Measurements from ENCODE around the gene TOB1.
"Not testable (repeated sequence)": the region's sequence is repeated elsewhere in the genome, so short reads cannot be mapped to it uniquely, and the experiment has no call there.

The TOB1 gene

DNA sequence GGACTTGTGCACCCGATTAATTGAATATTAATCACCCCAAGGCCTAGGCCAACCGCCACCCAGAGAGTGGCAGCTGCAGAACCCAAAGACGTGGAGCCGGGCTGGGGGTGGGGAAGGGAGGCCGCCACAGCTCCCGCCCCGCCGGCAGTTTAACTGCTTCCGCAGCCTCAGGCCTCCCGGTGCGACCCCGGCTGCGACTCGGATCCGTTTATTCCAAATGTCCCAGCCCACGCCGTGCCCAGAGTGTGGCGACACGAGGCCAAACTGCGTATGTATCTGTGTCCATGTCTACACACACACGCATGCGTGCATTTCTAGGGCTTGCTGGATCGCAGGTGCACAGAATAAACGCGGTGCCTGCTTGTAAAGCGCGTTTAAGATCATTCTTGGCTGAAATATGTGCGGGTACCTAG lies 802 bp upstream of the TOB1 start:
- peaks cover 4% of the 10 kb centered on the region; the same call in 1 of the 2 replicates for H3K36me3 ChIP-seq (ENCODE audit: control insufficient read depth, insufficient read depth, low read length)
- WGBS (ENCODE audit: insufficient coverage, insufficient read length): no CpG with 5 or more reads among the region's 28 CpGs
- no peak for DNase-seq (ENCODE audit: low read depth, low spot score)
- no peak overlapping the region for H3K27ac ChIP-seq (ENCODE audit: low read length)
- H3K27me3 ChIP-seq (ENCODE audit: control insufficient read depth, insufficient read depth, low read length): no peaks in the 10 kb centered on the region
- H3K9me3 ChIP-seq (ENCODE audit: control insufficient read depth, insufficient read depth, low read length): no peaks in the 10 kb centered on the region
- peak overlapping the region; percentile 54 for H3K4me3 ChIP-seq (ENCODE audit: low read length)
- H3K4me1 ChIP-seq (ENCODE audit: control insufficient read depth, insufficient read depth, low read length): no peaks in the 10 kb centered on the region

DNA sequence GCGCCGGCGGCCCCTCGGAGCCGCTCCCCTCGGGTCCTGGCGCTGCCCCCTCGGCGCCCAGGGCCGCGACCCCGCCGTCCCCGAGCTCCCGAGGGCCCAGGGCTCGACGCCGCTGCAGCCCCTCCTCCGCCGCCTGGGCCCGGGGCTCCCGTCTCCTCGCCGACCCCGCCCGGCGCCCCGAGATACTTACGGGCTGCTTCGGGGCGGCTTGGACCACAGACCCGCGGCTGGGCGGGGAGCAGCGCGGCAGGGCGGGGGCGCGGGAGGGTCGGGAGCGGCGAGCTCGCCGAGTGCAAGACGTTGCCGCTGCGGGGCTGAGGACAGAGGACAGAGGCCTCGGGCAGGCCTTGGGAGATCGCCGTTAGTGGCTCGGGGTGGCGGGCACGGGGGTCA lies 290 bp downstream of the TOB1 start:
- H3K9me3 ChIP-seq (ENCODE audit: control insufficient read depth, insufficient read depth, low read length): no peaks in the 10 kb centered on the region
- no CpG with 5 or more reads among the region's 53 CpGs for WGBS (ENCODE audit: insufficient coverage, insufficient read length)
- H3K27me3 ChIP-seq (ENCODE audit: control insufficient read depth, insufficient read depth, low read length): no peaks in the 10 kb centered on the region
- peak overlapping the region; percentile 53 for H3K4me3 ChIP-seq (ENCODE audit: low read length)
- H3K27ac ChIP-seq (ENCODE audit: low read length): no peak overlapping the region
- no peaks in the 10 kb centered on the region for H3K4me1 ChIP-seq (ENCODE audit: control insufficient read depth, insufficient read depth, low read length)
- peaks cover 4% of the 10 kb centered on the region; the same call in 1 of the 2 replicates for H3K36me3 ChIP-seq (ENCODE audit: control insufficient read depth, insufficient read depth, low read length)
- no peak for DNase-seq (ENCODE audit: low read depth, low spot score)

DNA sequence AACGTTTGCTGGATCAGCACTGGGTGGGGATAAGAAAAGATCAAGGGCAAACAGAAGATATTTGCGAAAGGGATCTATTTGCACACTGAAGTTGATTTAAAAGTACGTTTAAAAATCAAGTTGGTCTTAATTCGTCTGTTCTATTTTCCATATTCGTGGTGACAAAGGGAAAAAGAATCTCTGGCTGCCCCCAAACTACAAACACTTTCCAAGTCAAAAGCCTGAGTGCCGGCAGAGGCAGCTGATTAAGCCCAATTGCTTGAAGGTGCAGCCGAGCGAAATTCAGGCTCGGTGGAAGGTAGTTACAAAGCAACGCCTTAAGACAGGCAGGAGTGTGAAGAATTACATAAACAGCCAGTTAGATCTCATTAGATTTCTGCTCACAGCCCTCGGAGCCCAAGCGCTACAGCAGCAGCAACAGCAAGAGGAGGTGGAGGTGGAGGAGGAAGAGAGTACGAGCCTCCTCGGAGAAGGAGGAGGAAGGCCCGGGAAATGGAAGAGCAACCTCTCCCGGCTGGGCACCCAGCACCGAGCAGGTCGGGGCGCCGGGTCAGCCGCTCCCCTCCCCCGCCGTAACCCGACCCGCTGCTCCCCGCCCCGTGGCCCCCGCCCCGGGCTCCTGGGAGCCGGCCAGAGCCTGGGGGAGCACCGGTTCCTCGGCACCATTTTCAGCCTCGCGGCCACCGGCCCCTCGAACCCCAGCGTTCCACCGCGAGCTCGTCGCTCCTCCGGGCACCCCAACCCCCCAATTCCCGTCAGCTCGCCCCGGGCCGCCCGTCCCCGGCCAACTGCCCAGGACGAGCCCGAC lies 890 bp downstream of the TOB1 start:
- no peaks in the 10 kb centered on the region for H3K27me3 ChIP-seq (ENCODE audit: control insufficient read depth, insufficient read depth, low read length)
- H3K9me3 ChIP-seq (ENCODE audit: control insufficient read depth, insufficient read depth, low read length): no peaks in the 10 kb centered on the region
- H3K27ac ChIP-seq (ENCODE audit: low read length): no peak overlapping the region
- WGBS (ENCODE audit: insufficient coverage, insufficient read length): no CpG with 5 or more reads among the region's 50 CpGs
- DNase-seq (ENCODE audit: low read depth, low spot score): no peak
- H3K4me1 ChIP-seq (ENCODE audit: control insufficient read depth, insufficient read depth, low read length): no peaks in the 10 kb centered on the region
- H3K4me3 ChIP-seq (ENCODE audit: low read length): peak overlapping the region; percentile 53
- H3K36me3 ChIP-seq (ENCODE audit: control insufficient read depth, insufficient read depth, low read length): peaks cover 4% of the 10 kb centered on the region; the same call in 1 of the 2 replicates

DNA sequence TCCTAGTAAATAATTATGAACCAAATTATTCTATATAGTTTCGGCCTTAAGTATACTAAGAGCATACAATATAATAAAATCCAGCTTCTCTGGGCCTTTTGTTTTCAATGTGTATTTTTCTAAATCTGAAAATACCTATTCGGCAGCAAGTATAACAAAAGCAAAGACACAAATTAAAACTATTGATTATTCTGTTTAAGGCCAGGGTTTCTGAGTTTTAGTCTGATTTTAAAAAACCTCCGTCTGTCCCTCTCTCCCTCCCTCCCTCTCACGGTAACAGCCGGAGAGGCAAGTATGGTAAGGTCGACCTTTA lies 1.5 kb downstream of the TOB1 start:
- no peak for DNase-seq (ENCODE audit: low read depth, low spot score)
- Histone ChIP-seq H3K27ac (ENCODE audit: low read length) (no peak overlapping the region), H3K4me1 (ENCODE audit: control insufficient read depth, insufficient read depth, low read length) (no peaks in the 10 kb centered on the region), H3K27me3 (ENCODE audit: control insufficient read depth, insufficient read depth, low read length) (no peaks in the 10 kb centered on the region), H3K36me3 (ENCODE audit: control insufficient read depth, insufficient read depth, low read length) (peaks cover 4% of the 10 kb centered on the region; the same call in 1 of the 2 replicates), H3K9me3 (ENCODE audit: control insufficient read depth, insufficient read depth, low read length) (no peaks in the 10 kb centered on the region), H3K4me3 (ENCODE audit: low read length) (peak overlapping the region; percentile 53; the same call in 1 of the 2 replicates)
- no CpG with 5 or more reads among the region's 6 CpGs for WGBS (ENCODE audit: insufficient coverage, insufficient read length)

DNA sequence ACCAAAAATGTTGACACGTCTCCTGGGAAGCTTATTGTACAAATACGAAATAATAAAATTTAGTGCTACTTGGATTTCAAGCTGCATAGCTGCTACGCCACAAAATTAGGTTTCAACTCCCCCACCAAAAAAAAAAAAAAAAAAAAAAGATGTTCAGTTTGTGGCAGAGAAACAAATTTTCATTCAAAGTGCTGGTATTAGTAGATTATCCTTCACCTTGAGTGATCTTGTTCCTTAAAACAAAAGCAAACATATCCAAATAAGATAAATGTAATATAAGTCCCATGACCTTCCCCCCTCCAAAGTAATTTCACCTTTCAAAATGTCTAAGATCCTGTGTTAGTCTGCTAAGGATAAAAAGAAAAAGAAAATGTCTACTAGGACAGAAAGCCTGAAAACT lies 2.2 kb downstream of the TOB1 start:
- Histone ChIP-seq H3K9me3 (ENCODE audit: control insufficient read depth, insufficient read depth, low read length) (no peaks in the 10 kb centered on the region), H3K4me1 (ENCODE audit: control insufficient read depth, insufficient read depth, low read length) (no peaks in the 10 kb centered on the region), H3K27me3 (ENCODE audit: control insufficient read depth, insufficient read depth, low read length) (no peaks in the 10 kb centered on the region), H3K36me3 (ENCODE audit: control insufficient read depth, insufficient read depth, low read length) (peaks cover 4% of the 10 kb centered on the region; the same call in 1 of the 2 replicates), H3K4me3 (ENCODE audit: low read length) (no peak overlapping the region), H3K27ac (ENCODE audit: low read length) (no peak overlapping the region)
- WGBS (ENCODE audit: insufficient coverage, insufficient read length): no CpG with 5 or more reads among the region's 3 CpGs
- DNase-seq (ENCODE audit: low read depth, low spot score): no peak

DNA sequence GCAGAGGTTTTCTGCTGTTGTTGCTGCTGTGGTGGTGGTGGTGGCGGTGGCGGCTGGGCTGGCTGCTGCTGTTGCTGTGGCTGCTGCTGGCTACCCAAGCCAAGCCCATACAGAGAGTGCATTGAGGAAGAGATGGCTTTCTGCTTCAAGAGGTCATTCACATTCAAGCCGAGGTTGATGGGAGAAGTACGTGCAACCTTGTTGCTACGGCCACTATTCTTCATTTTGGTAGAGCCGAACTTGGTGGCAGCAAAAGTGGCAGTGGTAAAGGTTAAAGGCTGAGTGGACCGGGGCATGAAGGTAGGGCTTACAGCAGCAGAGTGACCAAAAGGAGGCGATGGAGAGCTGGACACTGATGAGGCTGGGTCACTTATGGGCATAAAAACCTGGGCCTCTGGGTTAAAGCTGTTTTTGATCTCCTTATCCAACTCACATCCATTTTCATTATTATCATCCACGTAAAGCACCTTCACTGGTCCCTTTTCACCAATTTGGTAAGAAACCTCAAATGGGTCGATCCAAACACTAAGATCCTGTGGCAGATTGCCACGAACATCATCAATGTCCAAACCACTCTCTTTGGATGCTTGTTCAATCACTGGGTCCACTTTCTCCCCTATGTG lies 2.8 kb downstream of the TOB1 start:
- no peak overlapping the region for H3K4me3 ChIP-seq (ENCODE audit: low read length)
- peaks cover 4% of the 10 kb centered on the region; the same call in 1 of the 2 replicates for H3K36me3 ChIP-seq (ENCODE audit: control insufficient read depth, insufficient read depth, low read length)
- H3K4me1 ChIP-seq (ENCODE audit: control insufficient read depth, insufficient read depth, low read length): no peaks in the 10 kb centered on the region
- WGBS (ENCODE audit: insufficient coverage, insufficient read length): no CpG with 5 or more reads among the region's 11 CpGs
- no peaks in the 10 kb centered on the region for H3K9me3 ChIP-seq (ENCODE audit: control insufficient read depth, insufficient read depth, low read length)
- no peak overlapping the region for H3K27ac ChIP-seq (ENCODE audit: low read length)
- DNase-seq (ENCODE audit: low read depth, low spot score): no peak
- H3K27me3 ChIP-seq (ENCODE audit: control insufficient read depth, insufficient read depth, low read length): no peaks in the 10 kb centered on the region

DNA sequence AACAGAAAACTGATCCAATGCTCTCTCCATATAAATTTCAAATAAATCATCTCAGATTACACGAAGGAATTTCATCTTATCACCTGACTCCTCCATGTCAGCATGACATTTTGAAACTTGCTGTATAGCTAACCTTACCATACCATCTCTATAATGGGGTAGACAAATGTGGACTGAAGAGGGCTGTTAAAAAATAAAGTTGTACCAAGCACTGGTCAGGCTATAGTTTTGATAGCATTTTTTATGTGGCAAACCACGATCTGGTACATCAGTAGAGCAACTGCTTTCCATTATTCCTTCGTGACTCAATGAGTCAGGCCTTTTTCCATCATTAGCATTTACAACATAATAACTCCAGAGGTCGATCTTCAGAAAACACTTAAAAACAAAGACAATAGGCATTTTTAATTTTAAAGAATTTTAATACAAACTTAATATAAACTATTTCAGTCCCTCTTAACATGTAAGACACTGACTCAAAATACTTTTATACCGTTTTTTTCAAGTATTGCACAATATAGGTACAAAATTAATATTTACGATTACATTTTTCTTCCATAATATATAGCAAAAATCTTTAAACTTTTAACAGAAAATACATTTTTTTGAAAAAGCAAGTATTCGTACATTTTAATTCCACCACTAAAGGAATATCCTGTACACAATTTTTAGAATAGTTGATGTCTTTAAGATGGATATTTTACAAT lies 4.2 kb downstream of the TOB1 start:
- WGBS (ENCODE audit: insufficient coverage, insufficient read length): 100% methylated on average over 2 of the region's 7 CpGs
- no peak overlapping the region for H3K4me3 ChIP-seq (ENCODE audit: low read length)

DNA sequence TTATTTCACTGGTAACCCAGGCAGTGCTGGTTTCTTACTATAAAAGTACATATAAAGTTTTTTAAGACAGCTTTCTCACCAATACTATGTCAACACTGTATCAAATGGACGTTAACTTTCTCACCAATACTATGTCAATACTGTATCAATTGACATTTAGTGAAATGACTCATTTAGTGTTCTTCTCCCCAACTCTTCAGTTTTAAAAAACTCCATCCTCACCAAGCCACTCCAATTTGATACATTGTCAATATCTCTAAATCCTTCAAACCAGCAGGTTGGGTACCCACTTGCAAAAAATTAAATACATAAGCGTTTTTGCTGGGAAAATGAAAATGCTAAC lies 4.8 kb downstream of the TOB1 start:
- Histone ChIP-seq H3K4me3 (ENCODE audit: low read length) (no peak overlapping the region), H3K27ac (ENCODE audit: low read length) (no peak overlapping the region), H3K36me3 (ENCODE audit: control insufficient read depth, insufficient read depth, low read length) (peaks cover 4% of the 10 kb centered on the region; the same call in 1 of the 2 replicates), H3K9me3 (ENCODE audit: control insufficient read depth, insufficient read depth, low read length) (no peaks in the 10 kb centered on the region), H3K4me1 (ENCODE audit: control insufficient read depth, insufficient read depth, low read length) (no peaks in the 10 kb centered on the region), H3K27me3 (ENCODE audit: control insufficient read depth, insufficient read depth, low read length) (no peaks in the 10 kb centered on the region)
- no CpG with 5 or more reads among the region's 2 CpGs for WGBS (ENCODE audit: insufficient coverage, insufficient read length)
- no peak for DNase-seq (ENCODE audit: low read depth, low spot score)

More for the DNA sequence above, 4.2 kb downstream of the TOB1 start:
- Histone ChIP-seq H3K27me3 (ENCODE audit: control insufficient read depth, insufficient read depth, low read length) (no peaks in the 10 kb centered on the region), H3K27ac (ENCODE audit: low read length) (no peak overlapping the region), H3K9me3 (ENCODE audit: control insufficient read depth, insufficient read depth, low read length) (no peaks in the 10 kb centered on the region), H3K4me1 (ENCODE audit: control insufficient read depth, insufficient read depth, low read length) (no peaks in the 10 kb centered on the region), H3K36me3 (ENCODE audit: control insufficient read depth, insufficient read depth, low read length) (peaks cover 4% of the 10 kb centered on the region; the same call in 1 of the 2 replicates)
- DNase-seq (ENCODE audit: low read depth, low spot score): no peak

DNA sequence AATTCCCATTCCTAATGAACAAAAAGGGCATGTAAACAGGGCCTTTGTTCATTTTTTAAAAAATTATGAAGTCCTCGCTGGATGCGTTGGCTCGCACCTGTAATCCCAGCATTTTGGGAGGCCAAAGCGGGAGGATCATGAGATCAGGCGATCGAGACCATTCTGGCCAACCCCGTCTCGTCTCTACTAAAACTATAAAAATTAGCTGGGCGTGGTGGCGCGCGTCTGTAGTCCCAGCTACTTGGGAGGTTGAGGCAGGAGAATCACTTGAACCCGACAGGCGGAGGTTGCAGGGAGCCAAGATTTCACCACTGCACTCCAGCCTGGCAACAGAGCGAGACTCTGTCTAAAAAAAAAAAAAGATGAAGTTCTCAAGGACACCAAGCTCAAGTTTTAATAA lies 6.4 kb downstream of the TOB1 start:
- WGBS (ENCODE audit: insufficient coverage, insufficient read length): no CpG with 5 or more reads among the region's 15 CpGs
- not testable (repeated sequence) for H3K4me3 ChIP-seq (ENCODE audit: low read length); H3K9me3 ChIP-seq (ENCODE audit: control insufficient read depth, insufficient read depth, low read length); DNase-seq (ENCODE audit: low read depth, low spot score); H3K27ac ChIP-seq (ENCODE audit: low read length); H3K36me3 ChIP-seq (ENCODE audit: control insufficient read depth, insufficient read depth, low read length); H3K27me3 ChIP-seq (ENCODE audit: control insufficient read depth, insufficient read depth, low read length); H3K4me1 ChIP-seq (ENCODE audit: control insufficient read depth, insufficient read depth, low read length)

DNA sequence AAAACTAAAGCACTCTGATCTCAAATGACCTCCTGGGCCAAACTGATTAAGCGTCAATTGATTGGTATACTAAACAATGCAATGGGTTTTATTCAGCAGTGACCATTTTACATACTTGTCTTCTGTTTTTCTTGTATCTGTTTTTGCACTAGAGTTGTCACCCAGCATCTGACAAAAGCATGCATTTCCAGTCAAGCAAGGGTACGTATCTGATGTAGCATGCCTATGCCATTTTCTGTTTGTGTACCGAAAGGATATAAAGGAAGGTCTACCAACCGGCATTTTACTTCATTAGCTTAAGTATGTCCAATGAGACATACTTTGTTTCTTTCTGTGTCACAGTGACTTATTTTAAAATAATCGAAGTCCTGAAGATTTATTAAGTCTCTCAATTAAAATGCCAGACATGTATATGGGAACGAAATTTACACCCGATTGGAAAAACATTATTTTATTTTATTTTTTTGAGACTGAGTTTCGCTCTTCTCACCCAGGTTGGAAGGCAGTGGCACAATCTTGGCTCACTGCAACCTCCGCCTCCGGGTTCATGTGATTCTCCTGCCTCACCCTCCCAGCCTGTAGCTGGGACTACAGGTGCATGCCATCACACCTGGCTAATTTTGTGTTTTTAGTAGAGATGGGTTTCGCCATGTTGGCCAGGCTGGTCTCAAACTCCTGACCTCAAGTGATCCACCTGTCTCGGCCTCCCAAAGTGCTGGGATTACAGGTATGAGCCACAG lies 7.5 kb downstream of the TOB1 start:
- Histone ChIP-seq H3K36me3 (ENCODE audit: control insufficient read depth, insufficient read depth, low read length) (peaks cover 4% of the 10 kb centered on the region; the same call in 1 of the 2 replicates), H3K27me3 (ENCODE audit: control insufficient read depth, insufficient read depth, low read length) (no peaks in the 10 kb centered on the region; the same call in 1 of the 2 replicates), H3K4me3 (ENCODE audit: low read length) (no peak overlapping the region), H3K27ac (ENCODE audit: low read length) (no peak overlapping the region), H3K9me3 (ENCODE audit: control insufficient read depth, insufficient read depth, low read length) (no peaks in the 10 kb centered on the region), H3K4me1 (ENCODE audit: control insufficient read depth, insufficient read depth, low read length) (no peaks in the 10 kb centered on the region)
- DNase-seq (ENCODE audit: low read depth, low spot score): no peak
- WGBS (ENCODE audit: insufficient coverage, insufficient read length): no CpG with 5 or more reads among the region's 12 CpGs

All from iPS DF 6.9 (cell line).